ENCODE results near the gene ARL17B.
"Not testable (repeated sequence)": the region's sequence is repeated elsewhere in the genome, so short reads cannot be mapped to it uniquely, and the experiment has no call there.

DNA sequence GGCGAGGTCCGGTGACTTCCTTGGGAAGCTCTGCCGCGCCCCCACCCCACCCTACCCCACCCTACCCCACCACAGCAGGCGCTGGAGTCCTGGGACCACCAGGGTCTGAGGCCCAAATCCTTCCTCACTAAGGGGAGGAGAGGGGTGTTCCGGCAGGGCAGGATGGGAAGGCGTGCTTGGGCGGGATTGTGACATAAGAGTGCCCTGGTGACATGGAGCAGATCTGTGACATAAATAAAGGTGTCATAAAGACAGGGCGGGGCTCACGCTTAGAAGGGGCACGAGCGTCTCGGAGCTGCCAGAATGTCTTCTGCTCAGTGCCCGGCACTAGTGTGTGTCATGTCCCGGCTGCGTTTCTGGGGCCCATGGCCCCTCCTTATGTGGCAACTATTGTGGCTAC lies 66.7 kb downstream of the ARL17B start, which contains the start of gene LRRC37A:
- TF ChIP-seq, protein P1, sequence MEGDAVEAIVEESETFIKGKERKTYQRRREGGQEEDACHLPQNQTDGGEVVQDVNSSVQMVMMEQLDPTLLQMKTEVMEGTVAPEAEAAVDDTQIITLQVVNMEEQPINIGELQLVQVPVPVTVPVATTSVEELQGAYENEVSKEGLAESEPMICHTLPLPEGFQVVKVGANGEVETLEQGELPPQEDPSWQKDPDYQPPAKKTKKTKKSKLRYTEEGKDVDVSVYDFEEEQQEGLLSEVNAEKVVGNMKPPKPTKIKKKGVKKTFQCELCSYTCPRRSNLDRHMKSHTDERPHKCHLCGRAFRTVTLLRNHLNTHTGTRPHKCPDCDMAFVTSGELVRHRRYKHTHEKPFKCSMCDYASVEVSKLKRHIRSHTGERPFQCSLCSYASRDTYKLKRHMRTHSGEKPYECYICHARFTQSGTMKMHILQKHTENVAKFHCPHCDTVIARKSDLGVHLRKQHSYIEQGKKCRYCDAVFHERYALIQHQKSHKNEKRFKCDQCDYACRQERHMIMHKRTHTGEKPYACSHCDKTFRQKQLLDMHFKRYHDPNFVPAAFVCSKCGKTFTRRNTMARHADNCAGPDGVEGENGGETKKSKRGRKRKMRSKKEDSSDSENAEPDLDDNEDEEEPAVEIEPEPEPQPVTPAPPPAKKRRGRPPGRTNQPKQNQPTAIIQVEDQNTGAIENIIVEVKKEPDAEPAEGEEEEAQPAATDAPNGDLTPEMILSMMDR (IDR thresholded peaks at IDR 0.05): not testable (repeated sequence)
- TF ChIP-seq POLR2A (IDR thresholded peaks at IDR 0.05): not testable (repeated sequence)

Data from prostate gland (tissue), 2 donors.